COLO668 (cell line): ENCODE measurements around the gene TMEM43.

Experiments used
- DNase-seq: peaks from one replicate; lab custom pipeline; 2025; ENCODE audit not compliant: unreplicated experiment; lab: John Stamatoyannopoulos, UW

TMEM43 gene

DNA sequence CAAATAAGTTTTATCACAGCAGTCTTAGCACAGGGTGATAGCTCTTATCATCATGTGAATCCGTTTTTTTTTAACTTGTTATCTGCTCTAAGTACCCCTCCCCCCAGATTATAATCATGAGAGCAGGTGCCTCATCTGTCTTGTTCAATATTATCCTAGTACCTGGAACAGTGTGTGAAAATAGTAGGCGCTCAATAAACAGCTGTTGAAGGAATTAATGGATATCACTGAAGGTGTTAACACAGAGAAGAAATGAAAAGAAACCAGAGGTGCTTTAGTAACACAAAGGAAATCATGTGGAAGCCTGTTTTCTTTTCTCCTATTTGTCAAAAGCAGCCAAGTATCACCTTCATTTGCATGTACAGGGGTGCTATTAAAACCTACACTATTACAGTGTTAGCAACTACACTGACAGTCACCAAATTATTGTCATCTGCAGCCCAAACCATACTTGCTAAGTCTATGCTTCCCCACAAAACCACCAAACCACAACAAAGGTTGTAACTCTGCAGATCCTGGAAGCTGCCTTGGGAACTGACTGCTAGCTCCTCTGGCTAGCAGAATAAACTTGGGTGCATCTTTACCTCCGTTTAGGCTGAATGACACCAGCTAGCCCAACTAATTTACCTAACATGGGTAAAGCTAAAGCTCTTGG is 50.7 kb downstream of the TMEM43 start:
- DNase-seq: no peak

DNA sequence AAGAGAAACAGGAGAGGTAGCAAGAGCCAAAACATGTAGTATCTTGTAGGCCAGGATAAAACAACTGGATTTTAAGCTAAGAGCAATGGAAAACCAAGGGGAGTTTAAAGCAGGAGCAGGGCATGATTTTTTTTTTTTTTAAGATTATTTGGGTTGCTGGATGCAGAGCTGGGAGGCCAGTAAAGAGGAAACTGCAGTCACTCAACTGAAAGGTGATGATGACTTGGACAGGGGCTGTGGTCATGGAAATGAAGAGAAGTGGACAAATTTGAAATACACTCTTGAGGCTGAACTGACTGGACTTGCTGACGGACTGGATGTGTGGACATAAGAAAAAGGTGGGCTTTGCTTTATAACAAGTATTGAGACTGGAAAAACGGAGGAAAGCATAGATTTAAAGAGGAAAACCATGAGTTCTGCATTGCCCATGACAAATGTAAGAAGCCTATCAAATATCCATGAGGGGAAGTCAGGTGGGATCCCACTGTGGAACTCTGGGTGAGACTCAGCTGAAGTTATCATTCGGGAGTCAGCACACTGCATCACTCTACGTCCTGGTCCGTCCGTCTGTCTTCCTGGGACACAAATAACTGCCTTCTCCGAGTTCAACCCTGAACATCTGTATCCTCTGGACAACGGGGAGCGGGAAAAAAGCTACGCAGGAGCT is 52.9 kb downstream of the TMEM43 start:
- DNase-seq: no peak

DNA sequence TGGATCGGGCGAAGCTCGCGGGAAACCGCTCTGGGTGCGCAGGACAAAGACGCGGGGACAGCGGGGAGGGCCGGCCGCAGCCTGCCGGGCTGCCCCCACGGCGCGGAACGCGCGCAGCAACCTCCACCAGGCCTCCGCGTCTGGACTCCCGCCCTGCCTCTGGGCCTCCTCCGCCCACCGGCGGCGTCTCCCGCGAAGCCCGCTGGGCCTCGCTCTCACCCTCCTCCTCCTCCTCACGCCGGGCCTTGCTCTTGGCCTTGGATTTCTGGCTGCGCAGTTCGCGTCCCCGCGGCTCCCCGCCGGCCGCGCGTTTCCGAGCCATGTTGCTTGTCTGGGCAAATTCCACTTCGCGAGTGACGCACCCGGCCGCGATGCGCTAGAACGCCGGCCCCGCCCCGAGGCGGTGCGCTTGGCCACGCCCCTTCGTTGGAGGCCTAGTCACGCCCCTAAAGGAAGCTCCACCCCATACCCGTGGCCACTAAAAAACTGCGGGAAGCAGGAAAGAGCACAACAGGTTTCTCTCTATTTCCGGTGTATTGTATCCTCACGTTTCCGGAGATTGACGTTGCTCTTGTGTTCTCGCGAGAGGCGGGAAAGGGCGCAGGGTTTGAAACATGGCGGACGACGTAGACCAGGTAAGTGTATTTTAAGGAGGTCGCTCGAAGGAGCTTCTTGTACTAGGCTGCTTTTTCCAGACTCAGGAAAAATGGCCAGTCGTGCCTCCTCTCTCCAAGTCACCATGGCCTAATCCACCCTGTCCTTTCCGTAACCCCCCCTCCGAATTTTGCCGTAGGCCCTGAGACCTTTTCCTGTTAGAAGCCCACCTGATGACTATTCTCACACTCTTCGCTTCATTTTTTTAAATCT is 53.6 kb downstream of the TMEM43 start, which contains the start of the genes LSM3 and XPC:
LSM3 (plus strand) TSS at position 571 of the 867 bp plus-strand sequence; CDS start at position 615, 44 bp downstream.
XPC (minus strand) TSS at position 355 of the 867 bp plus-strand sequence; CDS start at position 322, 33 bp downstream.
- peak; percentile 89 for DNase-seq

DNA sequence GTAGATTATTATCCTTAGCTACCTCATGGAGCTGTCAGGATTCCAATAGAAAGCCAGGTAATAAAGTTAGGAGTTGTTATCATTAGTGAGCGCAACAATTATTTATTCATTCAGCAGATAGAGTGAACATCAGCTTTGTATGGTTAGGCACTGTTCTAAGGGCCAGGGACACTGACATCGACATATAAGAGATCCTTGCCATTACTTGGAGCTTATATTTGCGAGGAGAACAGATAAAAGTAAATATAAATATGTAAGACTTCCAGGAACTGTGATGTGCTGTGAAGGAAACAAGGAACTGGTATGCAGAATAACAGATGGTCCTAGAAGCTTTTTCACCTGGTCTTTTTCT is 54.2 kb downstream of the TMEM43 start:
- no peak for DNase-seq

DNA sequence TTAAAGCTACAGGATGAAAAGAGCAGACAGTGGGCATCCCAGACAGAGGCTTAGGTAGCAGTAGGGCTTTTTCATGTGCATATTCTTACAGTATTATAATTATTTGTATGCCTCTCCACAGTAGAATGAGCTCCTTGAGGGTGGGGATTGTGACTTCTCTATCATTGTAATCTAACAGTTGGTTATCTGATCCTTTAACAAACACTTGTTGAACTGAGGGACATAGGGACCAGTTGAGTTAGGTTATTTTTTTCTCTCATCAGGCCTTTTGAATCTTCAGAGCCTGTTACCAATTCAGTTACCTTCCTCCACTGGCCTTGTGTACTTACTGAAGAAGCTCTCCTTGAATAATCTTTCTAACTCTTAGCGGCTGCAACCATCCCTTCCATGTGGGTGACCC is 54.9 kb downstream of the TMEM43 start:
- no peak for DNase-seq

DNA sequence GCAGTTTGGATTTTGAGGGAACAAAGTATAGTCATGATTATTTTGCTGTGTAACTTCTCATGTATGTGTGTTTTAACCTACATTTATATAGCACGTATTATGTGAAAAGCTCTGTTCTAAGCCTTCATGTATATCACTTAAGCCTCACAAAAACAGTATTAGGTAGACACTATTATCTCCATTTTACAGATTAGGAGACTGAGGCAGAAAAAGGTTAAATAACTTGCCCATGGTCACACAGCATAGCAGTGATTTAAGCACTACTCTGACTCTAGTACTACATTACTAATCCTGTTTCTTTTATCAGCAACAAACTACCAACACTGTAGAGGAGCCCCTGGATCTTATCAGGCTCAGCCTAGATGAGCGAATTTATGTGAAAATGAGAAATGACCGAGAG is 56.4 kb downstream of the TMEM43 start:
- no peak for DNase-seq

DNA sequence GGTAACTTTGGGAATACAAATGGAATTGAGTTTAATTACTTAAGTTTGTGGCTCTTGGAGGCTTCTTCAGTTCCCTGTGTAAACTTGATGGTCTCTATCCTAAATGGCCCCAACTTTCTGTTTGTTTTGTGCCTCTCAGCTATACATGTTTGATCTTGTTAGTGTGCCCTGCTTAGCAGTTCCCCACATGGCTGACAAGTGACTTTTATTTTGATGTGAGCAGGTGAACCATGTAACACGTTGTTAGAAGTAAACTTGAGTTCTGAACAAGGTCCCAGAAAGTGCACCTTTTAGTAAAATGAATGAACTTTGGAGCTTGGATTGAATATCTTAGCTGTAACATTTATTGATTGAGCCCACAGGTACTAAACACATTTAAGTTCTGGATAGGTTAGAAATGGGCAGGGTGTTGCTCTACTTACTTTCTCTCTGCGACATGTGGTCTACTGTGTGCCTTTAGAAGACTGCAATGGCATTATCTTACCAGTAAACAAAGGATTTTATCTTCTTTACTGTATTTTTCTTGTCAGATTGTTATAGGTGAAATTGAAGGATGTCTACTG is 58.2 kb downstream of the TMEM43 start:
- no peak for DNase-seq

DNA sequence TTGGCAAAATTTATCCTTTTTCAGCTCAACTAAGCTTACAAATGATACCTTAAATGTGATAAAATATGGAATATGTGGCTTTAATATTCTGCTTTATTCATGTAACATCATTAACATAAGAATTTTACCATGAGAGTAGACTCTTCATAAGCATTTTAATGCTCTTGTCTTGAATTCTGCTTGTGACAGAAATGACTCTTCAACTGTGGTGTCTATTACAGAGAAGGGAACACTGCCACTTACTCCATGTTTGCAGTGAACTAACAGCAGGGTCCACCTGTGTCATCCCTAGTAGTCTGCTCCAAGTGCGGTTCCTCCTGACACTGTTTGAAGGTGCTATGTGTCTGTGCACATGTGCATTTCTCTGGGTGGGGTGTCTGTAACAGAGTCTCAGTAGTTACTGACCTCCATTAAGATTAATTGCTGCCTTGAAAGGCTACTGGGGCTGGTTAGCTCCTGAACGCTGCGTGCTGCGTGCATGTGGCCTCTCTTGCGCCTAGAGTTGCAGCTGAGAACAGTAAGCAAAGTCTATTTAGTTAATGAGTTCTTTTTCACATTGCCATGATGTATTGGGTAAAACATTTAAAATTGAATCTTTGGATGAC is 62.1 kb downstream of the TMEM43 start:
- no peak for DNase-seq

DNA sequence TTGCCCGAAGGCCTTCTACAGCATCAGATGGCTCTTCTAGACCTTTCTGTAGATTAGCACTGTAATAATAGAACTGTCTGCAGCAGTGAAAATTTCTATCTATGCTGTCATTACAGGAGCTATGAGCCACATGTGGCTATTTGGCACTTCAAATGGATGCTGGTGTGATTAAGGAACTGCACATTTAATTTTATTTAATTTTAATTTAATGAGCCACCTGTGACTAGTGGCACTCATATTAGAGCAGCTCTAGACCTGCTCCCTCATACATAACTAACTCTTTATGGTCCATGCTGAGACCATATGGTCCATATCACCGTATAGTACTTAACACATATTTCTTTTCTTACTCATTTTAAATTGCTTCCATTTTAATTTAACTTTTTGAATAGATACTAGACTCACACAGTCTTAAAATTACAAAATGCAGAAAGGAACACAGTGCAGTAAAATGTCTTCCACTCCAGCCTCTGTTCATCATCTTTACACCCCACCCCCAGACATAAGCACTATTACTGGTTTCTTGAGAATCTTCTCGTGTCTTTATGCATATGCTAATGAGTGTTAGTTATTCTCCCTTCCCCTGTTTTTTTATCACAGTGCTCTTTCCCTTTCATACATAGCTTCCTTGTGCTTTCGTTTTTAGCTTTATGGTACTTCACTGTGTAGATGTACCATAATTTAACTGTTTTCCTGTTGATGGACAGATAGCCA is 63.3 kb downstream of the TMEM43 start:
- DNase-seq: no peak
